ENCODE results near the gene PRRT1.

PRRT1 gene

DNA sequence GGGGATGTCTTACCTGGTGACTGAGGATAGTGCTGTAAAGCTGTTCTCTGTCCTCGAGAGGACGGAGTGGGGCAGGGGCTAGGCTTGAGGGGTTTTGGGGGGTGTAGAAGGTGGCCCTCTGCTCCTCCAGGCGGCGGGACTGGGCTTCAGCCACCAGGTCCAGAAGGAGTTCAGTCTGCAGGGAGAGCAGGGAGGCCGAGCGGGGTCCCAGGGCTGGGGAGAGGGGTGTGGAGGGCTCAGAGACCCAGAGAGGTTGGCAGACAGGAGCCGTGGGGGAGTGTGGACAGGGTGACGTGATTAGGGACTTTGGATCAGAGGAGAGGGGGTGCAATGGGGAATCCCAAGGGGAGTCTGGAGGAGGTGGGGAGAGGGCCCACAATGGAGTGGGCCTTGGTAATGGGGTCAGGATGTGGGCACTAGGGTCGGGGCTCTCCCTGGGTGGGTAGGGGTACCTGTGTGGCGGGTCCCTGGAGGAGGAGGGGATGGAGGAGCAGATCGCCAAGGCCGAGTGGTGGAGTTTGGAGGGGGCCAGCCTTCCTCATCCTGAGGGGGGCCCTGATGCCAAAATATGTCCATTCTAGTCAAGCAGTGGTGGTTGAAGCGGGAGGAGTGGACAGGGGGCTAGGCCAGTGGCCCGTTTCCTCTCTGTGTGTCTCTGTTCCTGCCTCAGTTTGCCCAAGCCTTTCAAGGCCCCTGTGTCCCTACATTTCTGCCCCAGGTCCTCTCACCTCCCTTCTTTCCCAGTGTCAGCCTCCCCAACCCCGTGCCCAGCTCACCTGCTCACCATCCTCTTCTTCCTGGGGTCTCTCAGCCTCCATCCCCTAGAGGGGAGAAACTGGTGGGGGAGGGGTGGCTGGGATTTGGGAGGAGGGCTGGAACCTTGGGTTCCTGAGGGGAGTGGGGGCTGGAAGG lies 40.2 kb upstream of the PRRT1 start:
- no peak for DNase-seq (ENCODE audit: extremely low read depth, low read depth)
- TF ChIP-seq CTCF (IDR thresholded peaks at IDR 0.05; ENCODE audit: low read depth, low read length, missing control alignments), result no peak
- peak overlapping the region; percentile 17; the same call in 1 of the 2 replicates for H3K4me3 ChIP-seq (replicated peaks; ENCODE audit: low read depth, low read length)

GRCh38 chr6:32190911-32191677 lies 39.4 kb upstream of the PRRT1 start:
- H3K4me3 ChIP-seq (replicated peaks; ENCODE audit: low read depth, low read length), result no peak overlapping the region
- no peak for DNase-seq (ENCODE audit: extremely low read depth, low read depth)
- no peak for TF ChIP-seq CTCF (IDR thresholded peaks at IDR 0.05; ENCODE audit: low read depth, low read length, missing control alignments)

GRCh38 chr6:32190054-32190851 lies 38.5 kb upstream of the PRRT1 start, which contains the start of gene PBX2:
Gene PBX2, minus strand, starts transcription at chr6:32190202. Its CDS starts 287 bp downstream, at chr6:32189915.
- peak within 1 kb of the TSS; percentile 77 for H3K4me3 ChIP-seq (replicated peaks; ENCODE audit: low read depth, low read length)
- no peak for TF ChIP-seq CTCF (IDR thresholded peaks at IDR 0.05; ENCODE audit: low read depth, low read length, missing control alignments)
- DNase-seq (ENCODE audit: extremely low read depth, low read depth), result no peak

DNA sequence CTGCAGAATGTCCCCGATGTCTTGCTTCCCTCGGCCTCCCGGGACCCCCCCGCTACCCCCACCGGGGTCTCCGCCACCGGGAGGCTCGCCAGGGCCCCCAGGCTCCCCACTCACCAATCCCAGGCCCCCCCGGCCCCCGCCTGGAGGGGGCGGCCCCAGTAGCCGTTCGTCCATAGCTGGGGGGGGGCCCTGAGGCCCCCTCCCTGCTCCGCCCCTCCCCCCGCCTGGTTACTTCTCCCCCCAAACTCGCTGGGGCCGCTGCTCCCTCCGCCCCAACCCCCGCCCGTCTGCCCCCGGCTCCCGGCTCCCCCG lies 38.0 kb upstream of the PRRT1 start:
- no peak for TF ChIP-seq CTCF (IDR thresholded peaks at IDR 0.05; ENCODE audit: low read depth, low read length, missing control alignments)
- H3K4me3 ChIP-seq (replicated peaks; ENCODE audit: low read depth, low read length), result peak overlapping the region; percentile 77
- DNase-seq (ENCODE audit: extremely low read depth, low read depth), result no peak

DNA sequence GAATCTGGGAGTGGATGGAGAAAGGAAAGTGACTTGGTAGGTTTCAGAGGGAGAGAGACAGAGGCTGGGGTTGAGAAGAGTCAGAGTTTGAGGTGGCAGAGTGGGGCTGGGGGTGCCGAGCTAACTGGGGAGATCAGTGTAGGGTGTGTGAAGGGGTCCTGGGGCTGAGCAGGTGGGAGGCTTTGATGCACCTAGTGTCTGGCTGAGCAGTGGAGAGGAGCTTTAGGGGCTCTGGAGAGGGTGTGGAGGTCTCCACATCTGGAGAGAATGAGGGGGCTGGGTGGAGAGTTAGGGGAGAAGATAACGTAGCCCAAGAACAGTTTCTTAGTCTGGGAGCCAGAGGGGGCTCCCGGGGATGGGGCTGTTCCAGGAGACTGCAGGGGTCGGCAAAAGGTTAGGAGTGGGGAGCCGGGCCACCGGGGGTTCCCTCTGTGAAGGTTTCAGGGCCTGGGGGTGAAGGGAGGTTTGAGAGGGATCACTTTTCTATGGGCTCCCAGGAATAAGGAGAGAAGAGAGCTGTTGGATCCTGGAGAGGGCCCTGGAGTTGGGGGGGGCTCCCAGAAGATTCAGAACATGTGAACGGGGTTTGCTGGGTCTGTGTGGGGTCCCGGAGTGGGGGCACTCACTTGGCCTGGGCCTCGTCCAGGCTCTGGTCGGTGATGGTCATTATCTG lies 37.5 kb upstream of the PRRT1 start:
- H3K4me3 ChIP-seq (replicated peaks; ENCODE audit: low read depth, low read length), result peak overlapping the region; percentile 77
- no peak for TF ChIP-seq CTCF (IDR thresholded peaks at IDR 0.05; ENCODE audit: low read depth, low read length, missing control alignments)
- no peak for DNase-seq (ENCODE audit: extremely low read depth, low read depth)

All from HFF-Myc (cell line).